ENCODE measurements around the gene RNF144A.
A peak's percentile ranks its signal among the peaks of the same experiment; 100 is the strongest.

RNF144A gene

DNA sequence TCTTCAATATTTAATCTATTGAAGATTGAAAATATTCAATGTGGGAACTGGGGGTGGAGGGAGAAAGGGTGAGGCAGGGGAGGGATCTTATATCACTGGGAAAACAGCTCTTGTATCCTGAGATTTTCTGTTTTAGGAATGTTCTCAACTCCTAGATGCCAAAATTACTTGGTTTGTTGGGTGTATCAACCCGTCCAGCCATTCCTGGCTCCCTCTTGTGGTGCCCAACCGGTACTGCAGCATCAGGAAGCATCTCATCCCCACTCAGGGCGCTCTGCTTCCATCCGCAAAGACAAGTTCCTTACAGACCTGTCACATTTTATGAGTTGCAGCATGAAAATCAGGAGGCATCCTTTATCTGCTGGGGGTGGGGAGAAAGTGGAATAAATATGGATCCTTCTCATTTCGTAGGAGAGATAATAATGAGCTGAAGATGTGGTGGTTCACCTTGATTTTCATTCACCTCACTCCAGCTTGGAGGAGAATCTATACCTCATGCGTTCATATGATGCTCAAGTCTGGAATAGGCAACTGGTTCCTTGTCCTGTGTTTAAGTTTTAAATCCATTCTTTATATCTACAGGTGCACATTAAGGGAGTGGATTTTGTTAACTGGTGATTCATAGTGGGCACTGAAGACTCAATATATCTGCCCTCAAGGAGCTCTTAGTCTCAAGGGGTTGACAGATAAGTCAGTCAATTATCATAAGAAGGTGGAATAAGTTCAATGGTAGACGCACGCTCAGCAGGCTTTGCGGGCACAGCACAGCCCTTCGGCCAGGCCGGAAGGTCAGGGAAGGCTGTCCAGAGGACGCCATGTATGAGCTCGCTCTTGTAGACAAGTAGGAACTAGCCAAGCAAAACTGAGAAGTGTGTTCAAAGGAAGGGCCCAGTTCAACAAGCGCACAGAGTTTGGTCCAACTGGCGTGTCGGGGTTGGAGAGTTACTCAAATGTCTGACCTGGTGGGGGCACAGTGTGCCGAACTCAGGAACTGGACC is 127.3 kb downstream of the RNF144A start:
- DNase-seq (ENCODE audit: low read depth), result peak; percentile 55

DNA sequence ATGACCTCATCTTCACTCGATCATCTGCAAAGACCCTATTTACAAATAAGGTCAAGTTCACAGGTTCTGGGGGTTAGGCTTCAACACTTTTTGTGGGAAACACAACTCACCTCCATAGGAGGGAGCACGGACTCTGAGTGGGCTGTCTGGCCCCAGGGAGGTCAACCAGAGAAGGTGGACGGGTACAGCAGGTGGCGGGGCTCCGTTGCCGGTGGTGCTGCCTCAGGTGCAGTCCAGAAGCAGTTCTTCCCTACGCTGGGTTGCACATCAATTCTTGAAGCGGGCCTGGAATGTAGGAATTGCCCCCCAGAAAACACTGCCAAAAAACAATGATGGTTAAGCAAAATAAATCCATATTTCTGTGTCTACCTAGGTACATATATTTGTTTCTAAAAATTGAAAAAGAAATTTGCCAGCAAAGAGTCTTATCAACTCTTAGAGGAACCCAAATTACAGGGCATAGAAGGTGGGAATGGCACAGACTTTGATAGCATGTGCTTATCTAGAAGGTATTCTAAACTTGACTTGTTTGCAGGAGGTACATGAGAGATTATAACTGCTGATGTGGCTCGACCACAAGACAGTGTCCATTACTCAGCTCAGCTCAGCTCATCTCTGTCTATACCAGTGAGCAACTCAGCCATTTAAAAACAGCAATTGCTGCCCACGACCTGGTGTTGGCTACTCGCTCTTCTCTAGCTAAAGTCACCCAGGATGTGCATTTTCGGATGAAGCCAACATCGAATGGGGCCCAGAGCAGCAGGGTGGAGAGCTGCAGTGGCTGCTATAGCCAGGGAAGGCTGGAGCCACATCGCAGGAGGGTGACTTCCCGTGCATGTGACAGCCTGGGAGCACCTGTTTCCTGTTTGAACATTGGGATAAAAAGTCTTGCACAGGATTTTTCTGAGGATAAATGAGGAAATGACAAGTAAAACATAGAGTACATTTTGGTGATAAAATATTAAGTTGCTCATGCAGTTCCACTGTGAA is 128.7 kb downstream of the RNF144A start:
- no peak for DNase-seq (ENCODE audit: low read depth)

DNA sequence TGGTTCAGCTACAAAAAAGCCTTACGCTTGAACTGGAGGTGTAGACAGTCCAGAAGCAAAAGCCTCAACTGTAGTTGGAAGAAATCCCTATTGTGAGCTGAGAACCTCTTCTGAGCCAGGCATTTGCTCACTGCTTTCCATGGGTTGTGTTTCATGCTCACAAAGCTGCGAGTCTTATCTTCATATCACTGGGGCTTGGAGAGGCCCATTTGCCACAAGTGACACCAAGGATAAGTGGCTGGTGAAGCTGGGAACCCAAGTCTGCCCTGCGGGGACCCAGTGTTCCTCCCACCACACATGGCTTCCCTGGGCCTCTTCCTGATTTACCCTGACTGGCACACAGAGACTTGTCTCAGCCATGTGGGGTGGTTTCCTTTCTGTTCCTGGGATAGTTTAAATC is 130.4 kb downstream of the RNF144A start:
- DNase-seq (ENCODE audit: low read depth), result no peak

DNA sequence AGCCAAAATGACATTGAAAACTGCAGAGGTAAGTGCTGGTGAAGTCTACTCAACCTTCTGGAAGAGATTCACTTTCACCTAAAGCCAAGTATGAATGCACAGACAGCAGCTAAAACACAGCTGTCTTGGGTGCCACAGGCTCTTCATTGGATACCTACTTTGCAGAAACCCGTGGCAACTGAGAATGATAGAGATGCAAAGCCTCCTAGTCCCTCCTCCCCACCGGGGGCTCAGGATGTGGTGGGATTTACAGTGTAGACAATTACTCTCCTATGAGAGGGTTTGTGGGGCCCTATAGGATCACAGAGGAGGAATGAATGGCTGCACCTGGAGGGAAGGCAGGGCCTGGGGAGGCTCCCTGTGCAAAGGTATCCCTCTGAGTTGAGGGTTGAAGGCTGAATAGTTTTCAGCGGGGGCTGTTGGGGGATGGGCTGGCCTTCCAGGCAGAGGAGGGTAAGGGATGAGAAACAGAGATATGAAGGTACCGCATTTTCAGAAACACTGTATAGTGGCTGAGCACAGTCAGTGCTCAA is 131.6 kb downstream of the RNF144A start:
- no peak for DNase-seq (ENCODE audit: low read depth)

DNA sequence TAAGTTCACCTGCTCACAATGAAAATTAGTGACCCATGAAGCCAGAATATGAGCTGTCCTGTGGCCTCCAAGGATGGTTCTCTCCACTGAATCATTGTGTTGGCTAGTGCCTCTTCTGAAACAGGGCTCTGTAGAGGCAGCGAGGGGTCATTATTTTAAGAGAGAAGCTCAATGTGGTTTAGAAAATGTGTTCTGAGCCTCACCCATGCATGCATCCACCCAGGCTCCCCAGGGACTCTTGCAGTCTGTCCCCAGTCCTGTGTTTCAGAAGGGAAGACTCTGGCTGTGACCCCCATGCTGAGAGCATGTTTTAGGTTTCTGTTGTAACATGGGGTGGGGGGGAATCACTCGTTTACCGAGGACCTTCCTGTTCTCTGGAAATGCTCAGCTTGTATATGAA is 135.2 kb downstream of the RNF144A start:
- no peak for DNase-seq (ENCODE audit: low read depth)

DNA sequence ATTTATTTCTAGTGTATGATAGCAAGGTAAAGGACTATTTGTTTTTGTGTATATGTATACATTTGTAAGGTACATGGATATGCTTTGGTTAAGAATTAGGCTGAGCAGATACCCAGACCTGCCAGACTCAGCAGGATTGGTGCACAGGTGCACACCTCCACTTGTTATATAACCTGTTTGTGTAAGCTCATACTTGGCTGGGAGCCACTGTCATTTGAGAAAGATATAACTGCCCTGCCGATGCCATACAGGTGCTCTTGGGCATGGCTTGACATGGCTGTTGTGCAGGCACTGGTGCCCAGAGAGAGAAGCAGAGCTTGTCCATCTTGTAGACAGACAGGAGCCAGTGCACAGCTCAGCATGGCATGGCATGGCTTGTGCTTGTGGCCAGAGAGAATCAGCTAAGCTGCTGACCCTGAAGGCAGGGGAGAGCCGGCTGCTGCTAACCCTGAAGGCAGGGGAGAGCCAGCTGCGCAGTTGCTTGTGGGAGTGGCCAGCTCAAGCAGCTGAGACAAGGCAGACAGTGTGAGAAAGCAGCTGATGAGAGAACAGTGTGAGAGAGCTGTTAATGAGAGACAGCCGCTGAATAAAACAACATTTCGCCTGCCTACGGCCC is 136.5 kb downstream of the RNF144A start:
- DNase-seq (ENCODE audit: low read depth), result no peak

DNA sequence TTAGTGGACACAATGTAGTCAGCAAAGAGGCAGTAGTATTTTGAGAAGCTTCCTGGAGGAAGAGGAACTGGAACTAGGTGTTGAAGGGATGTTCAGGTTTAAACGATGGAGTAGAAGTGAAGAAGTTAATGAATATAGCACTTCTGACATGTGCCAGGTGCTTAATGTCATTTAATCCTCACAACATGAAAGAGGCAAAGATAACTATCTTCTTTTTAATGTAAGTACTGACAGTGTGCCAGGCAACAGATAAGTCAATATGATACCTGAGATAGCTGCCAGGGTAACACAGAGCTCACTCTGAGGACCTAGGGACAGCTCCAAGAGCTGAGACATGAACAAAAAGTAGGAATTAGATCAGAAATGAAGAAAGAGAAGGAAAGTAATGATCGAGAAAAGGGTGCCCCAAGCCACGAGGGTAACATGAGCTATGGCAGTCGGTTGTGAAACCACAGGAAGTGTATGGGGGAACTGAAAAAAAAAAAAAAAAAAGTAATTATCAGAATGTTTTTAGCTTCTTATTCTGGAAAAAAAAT is 140.7 kb downstream of the RNF144A start:
- DNase-seq (ENCODE audit: low read depth), result no peak

DNA sequence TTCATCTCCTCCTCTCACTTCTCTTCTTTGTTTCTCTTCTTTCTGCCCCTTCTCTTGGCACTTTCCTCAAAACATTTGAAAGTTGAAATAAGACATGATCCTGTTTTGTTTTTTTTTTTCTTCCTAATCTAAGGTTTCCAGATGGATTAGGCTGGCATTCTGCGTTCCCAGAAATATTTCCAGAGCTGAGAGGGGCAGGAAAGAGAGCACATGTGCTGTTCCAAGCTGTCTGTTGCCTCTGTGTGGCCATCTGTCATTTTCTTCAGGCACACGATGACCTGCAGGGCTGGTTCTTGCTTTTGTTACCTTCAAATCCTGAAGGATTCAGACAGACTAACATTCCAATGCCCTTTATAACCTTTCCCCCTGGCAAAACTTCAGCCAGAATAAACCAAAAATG is 142.9 kb downstream of the RNF144A start:
- DNase-seq (ENCODE audit: low read depth), result no peak

DNA sequence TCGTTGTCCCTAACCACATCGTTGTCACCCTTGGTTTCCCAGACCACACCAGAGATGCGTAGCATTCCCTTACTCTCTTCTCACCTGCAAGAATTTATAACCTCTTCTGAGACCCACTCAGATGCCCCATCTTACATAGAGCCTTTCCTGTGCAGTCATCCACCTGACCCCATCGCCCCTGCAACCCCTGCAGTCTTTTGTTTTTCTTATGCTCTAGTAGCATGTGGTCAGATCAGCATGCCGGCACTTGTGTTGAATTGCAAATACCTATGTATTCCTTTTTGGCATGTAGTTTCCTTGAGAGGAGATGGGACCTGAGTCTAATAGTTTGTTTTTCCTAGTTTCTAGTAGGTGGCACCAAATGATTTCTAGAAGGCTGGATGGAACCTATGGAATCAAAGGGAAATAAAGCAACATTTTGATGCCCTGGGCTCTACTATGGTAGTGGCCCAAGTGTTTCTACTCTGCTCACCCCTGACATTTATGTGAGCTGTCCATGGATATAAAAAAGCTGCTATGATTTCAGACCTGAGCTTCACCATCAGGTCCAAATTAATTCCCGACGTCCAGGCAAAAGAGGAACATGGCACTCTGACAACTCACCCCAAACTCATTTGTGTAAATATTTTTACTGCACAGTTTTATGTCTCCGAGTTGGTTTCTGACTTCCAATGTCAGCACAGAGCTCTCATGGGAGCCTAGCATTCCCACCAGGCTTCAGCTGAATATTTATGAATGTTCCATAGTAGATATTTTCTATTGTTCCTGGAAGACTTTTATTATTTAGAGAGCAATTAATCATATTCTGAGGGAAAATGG is 143.6 kb downstream of the RNF144A start:
- DNase-seq (ENCODE audit: low read depth), result no peak

DNA sequence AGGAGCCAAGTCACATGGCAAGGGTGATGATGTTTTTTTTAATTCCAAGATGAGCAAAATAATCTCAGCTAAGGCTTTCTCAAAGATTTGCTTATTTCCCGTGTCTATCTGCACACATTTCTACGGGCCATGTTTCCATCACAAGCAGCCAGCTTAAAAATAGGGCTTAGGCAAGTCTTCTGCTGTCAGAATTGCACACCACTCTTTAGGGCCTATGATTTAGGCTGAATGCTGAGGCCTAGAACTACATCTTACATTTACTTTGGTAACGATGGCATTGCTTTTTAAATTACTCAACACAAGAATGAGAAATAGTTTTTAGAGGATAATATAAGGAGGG is 144.2 kb downstream of the RNF144A start:
- DNase-seq (ENCODE audit: low read depth), result no peak

DNA sequence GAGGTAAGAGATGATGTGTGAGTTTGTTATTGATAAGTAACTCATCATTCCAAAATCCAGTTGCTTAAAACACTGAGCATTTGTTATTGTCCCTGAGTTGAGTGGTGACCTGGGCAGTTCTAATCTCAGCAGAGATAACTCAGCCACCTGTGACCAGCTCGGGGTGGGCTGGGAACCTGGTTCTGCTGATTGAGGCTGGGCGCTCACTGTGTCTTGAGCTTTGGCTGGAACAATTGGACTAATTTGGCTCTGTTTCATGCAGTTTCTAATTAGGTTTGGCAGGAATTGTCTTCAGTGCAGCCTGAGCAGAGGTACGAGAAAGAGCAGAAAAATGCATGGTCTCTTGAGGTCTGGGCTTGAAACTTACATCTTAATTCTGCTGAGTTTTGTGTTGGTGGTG is 144.7 kb downstream of the RNF144A start:
- no peak for DNase-seq (ENCODE audit: low read depth)

DNA sequence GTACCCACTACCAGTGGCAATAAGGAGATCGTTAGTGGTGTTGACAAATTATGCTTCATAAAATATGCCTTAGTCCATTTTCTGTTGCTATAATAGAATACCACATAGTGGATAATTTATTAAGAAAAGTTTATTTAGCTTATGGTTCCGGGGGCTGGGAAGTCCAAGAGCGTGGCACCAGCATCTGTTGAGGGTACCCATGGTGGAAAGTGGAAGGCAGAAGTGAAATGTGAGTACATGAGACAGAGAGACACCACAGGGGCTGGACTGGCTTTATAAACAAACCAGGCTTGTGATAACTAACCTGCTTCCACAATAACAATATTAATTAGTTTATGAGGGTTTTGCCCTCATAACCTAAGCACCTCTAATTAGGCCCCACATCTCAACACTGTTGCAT is 146.6 kb downstream of the RNF144A start:
- DNase-seq (ENCODE audit: low read depth), result no peak

DNA sequence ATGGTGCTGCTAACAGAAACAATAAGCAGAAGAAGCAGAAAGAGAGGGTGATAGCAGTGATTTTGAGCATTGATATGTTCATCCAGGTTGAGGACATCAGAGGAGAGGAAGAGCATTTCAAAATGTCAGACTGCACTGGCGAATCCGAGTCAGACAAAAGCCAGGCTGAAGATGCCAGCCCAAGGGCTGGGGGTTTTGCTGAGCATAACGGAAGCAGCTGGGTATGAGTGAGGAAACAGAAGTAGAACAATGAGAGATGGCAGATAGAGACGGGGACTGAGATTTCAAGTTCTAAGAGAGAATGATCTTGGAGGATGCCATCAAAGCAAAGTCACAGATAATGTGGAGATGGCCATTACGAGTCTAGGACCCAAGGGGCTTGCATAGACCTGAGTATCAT is 151.2 kb downstream of the RNF144A start:
- DNase-seq (ENCODE audit: low read depth), result no peak

DNA sequence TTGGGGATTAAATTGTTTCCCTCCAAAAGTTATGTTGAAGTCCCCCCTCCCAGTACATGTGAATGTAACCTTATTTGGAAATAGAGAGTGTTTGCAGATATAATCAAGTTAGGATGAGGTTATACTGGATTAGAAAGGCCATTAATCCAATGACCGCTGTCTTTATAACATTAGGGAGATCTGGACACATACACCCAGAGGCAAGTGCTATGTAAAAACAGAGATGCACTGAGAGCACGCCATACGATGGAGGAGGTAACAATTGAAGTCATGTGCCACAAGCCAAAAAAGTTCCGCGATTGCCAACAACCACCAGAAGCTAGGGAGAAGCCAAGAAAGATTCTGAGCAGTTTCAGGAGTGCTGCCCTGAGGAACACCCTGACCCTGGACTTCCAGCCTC is 153.3 kb downstream of the RNF144A start:
- no peak for DNase-seq (ENCODE audit: low read depth)

DNA sequence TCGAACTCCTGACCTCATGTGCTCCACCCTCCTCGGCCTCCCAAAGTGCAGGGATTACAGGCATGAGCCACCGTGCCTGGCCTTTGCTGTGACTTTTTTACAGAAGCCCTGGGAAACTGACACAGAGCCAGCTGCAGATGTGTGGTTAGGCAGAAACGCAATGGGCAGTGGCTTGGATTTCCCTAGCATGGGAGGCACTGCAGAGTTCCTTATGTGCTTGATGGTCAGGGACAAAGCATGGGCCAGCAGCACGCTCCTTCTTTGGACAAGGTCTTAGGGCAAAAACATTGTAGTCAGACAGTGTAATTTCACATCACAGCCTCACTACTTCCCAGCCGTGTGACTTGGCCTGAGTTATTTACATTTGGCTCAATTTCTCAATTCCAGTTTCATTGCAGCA is 153.9 kb downstream of the RNF144A start:
- DNase-seq (ENCODE audit: low read depth), result no peak

DNA sequence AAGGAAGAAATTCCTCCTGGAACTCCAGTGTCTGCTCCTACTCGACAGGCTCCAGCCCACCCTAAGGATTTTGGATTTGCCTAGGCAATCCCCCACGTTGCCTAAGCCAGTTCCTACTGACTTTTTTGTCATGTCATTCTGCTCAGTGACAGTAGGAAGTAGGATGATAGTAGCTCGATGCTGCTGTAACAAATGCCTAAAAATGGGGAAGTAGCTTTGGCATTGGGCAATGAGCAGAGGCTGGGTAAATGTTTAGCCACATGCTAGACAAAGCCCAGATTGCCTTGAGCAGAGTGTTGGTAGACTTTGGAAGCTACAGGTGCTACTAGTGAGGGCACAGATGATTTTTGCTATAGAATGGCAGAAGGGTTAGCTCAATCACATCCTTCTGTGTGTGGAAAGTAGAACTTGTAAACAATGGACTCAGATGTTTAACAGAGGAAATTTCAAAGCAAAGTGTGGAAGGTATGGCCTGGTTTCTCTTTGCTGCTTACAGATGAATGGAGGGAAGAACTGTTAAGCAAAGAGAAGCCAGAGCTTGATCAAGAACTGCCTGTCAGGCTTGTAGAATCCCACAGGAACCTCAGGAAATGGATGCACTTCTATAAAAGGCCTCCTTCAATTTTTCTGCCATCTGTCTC is 154.8 kb downstream of the RNF144A start:
- no peak for DNase-seq (ENCODE audit: low read depth)

DNA sequence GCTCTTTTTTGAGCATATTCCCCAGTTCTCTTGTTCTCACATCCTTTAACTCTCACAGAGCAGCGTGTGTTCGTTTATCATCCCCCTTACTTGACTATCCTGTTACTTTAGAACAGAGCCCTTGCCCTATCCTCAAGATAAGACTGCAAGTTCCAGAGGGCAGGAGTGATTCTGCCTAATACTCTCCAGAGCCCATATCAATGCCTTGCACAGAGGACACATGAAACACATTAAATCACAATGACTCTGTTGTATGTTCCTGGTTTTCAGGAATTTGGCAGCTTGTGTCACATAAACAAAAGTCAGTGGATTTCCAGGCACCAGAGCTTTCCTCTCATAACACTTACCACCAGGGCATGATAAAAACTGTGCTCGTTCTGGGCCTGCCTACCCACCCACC is 156.7 kb downstream of the RNF144A start:
- DNase-seq (ENCODE audit: low read depth), result no peak

DNA sequence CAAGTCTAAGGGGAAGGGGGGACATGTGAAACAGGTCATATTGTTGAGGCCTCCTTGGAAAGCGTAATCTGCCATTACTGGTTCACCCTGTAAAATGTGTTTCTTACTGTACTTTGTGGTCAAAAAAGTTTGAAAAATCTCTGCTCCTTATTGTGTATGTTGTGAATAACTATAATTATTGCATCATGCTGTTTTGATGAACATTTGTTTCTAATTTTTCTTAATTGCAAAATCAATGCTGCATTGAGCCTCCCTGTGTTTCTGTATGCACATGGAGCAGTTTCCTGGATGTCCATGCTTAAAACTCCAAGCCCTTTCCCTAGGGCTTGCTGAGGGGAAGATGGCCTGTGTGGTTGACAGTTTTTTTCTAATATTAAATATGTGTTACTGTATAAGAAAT is 158.6 kb downstream of the RNF144A start:
- DNase-seq (ENCODE audit: low read depth), result no peak

DNA sequence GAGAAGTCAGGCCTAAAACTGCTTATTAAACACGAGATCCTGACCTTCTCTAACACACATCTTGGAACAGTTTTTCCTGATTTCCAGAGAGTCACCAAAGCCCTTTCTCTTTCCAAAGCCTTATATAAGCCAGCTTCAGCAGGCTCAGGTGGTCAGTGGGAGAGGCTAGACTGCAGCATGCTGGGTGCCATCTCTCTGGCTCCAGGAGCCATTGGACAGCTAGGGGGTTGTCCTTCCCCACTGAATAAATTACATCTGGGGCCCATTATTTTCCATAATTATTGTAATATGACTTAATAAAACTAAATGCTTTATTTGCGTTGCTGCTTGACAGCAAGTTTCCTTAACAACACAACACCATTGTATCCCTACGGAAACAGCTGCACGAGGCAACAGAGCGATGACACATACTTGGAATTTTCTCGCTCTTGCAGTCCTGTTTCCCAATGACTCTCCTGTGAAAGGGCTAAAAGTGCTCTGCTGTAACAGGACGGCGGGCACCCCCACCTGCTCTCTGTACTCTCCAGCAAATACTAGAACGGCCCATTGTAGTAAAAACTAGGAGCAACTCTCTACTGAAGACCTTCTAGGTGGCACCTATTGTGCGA is 160.6 kb downstream of the RNF144A start:
- no peak for DNase-seq (ENCODE audit: low read depth)
